Ovary (tissue), 3 donors: ENCODE results near the gene NTRK3.

Source experiments
- CTCF ChIP-seq, 3 donors: fragments of 450-650 bp in 2 of 3; fragments of 200-600 bp in 1 of 3; IDR thresholded peaks; one replicate each; pipeline versions ENCODE4 v1.5.1 to v1.8.0; 2016 to 2022; ENCODE audit warnings: antibody characterized with exemption in 3 of 3, mild to moderate bottlenecking in 1 of 3
- POLR2A ChIP-seq: fragments of 450-650 bp; IDR thresholded peaks from one replicate; pipeline ENCODE4 v1.6.1; 2017; ENCODE audit warnings: antibody characterized with exemption, mild to moderate bottlenecking, moderate library complexity
- donor health status: DM: no; HTN: no; CAD: no.

DNA sequence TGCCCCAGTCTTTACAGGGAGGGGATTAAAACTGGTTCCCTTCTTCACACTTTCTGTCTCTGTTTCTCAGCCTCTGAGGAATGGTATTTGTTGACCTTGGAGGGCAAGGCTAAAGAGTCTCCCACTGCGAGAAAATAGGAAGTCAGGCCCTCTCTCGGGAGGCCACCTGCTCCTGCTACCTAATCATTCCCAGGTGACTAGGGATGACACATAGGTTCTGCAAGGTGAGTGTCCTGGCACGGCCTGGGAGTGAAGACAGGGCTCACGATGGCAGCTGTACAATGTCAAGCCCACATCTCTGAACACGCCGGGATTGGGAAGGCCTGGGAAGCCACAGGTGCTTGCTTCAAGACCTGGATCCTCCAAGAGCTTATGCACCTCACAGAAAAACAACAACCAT is 314.2 kb downstream of the NTRK3 start:
- TF ChIP-seq POLR2A (no peak), CTCF (IDR thresholded peaks at IDR 0.05) (no peak)
